Chondrocyte (in vitro differentiated cells): ENCODE results near the gene EXOC1L. TPM values are rescaled to one million over a fixed set of nuclear protein-coding genes. Genes with fewer than 3 reads are reported as not detected.
"Not testable (repeated sequence)": the region's sequence is repeated elsewhere in the genome, so short reads cannot be mapped to it uniquely, and the experiment has no call there.

Experiments used
- DNase-seq: peaks from one replicate; pipeline ENCODE4 v3.0.0; 2021; ENCODE audit warnings: mixed read lengths, low spot score
- H3K27ac Mint-ChIP-seq: one replicate; pipeline ENCODE4 v1.8.0; 2021; ENCODE audit warnings: mild to moderate bottlenecking, moderate library complexity, mixed read lengths; ENCODE audit not compliant: unreplicated experiment
- H3K27me3 Mint-ChIP-seq: 2 replicates; pipeline ENCODE4 v1.8.0; 2021; ENCODE audit warnings: low read depth, mixed read lengths
- H3K36me3 Mint-ChIP-seq: 2 replicates; pipeline ENCODE4 v1.8.0; 2021; ENCODE audit warnings: low read depth, mixed read lengths
- H3K4me1 Mint-ChIP-seq: 2 replicates; pipeline ENCODE4 v1.8.0; 2021; ENCODE audit warnings: low read depth, mild to moderate bottlenecking, mixed read lengths
- H3K4me3 Mint-ChIP-seq: one replicate; pipeline ENCODE4 v1.8.0; 2021; ENCODE audit warnings: mild to moderate bottlenecking, moderate library complexity, mixed read lengths; ENCODE audit not compliant: unreplicated experiment
- H3K9me3 Mint-ChIP-seq: 2 replicates; pipeline ENCODE4 v1.8.0; 2021; ENCODE audit warnings: low read depth, mixed read lengths
- CTCF ChIP-seq: fragments of 200-600 bp; sonication (generic); IDR thresholded peaks from 2 replicates; pipeline ENCODE4 v1.5.0; 2021; ENCODE audit warnings: antibody characterized with exemption, mild to moderate bottlenecking, moderate library complexity
- total RNA-seq: library from RNA; stranded (reverse); gene quantifications from 3 replicates; pipeline ENCODE4 v1.2.1, GENCODE V29; 2021

Gene EXOC1L
- total RNA-seq, 1 donor from 2014 or later, result not detected

GRCh38 chr4:55838952-55839351 is 19.4 kb downstream of the EXOC1L start:
- TF ChIP-seq CTCF, result no peak
- Mint-ChIP-seq H3K9me3 (peaks cover 10% of the 10 kb centered on the region), H3K27ac (no peak overlapping the region)

GRCh38 chr4:55840956-55841355 is 21.4 kb downstream of the EXOC1L start:
- H3K4me1 Mint-ChIP-seq, result peaks cover 11% of the 10 kb centered on the region
- H3K9me3 Mint-ChIP-seq, result peaks cover 15% of the 10 kb centered on the region
- TF ChIP-seq CTCF, result no peak
- H3K27me3 Mint-ChIP-seq, result peaks cover 6% of the 10 kb centered on the region
- no peak overlapping the region for H3K4me3 Mint-ChIP-seq
- DNase-seq, result no peak
- no peak overlapping the region for H3K27ac Mint-ChIP-seq
- peaks cover 3% of the 10 kb centered on the region for H3K36me3 Mint-ChIP-seq

More at GRCh38 chr4:55838952-55839351, 19.4 kb downstream of the EXOC1L start:
- Mint-ChIP-seq H3K4me1 (peaks cover 11% of the 10 kb centered on the region), H3K27me3 (peaks cover 14% of the 10 kb centered on the region), H3K36me3 (peaks cover 1% of the 10 kb centered on the region), H3K4me3 (no peak overlapping the region)
- DNase-seq, result no peak

DNA sequence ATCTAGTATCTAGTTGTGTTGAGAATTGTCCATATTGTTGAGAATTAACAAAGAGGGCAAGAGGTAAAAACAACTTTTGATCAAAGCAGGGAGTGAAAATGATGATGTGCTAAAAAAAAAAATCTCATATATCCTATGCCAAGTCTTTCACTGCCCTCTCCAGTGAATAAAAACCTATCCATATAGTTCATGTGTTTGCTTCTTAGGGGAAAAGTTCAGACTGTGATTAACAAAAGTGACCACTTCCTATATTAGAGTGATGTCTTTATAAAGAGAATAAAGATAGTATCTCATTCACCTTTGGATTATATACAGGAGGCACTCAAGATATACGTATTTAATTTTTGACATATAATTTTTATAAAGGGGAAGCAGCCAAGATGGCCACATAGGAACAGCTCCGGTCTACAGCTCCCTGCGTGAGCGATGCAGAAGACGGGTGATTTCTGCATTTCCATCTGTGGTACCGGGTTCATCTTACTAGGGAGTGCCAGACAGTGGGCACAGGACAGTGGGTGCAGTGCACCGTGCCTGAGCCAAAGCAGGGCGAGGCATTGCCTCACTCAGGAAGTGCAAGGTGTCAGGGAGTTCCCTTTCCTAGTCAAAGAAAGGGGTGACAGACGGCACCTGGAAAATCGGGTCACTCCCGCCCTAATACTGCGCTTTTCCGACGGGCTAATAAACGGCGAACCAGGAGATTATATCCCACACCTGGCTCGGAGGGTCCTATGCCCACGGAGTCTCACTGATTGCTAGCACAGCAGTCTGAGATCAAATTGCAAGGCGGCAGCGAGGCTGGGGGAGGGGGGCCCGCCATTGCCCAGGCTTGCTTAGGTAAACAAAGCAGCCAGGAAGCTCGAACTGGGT is 22.0 kb downstream of the EXOC1L start:
- H3K27me3 Mint-ChIP-seq, DNase-seq, H3K27ac Mint-ChIP-seq, H3K36me3 Mint-ChIP-seq: not testable (repeated sequence)
- Mint-ChIP-seq H3K4me3 (peak overlapping the region; percentile 41), H3K9me3 (peaks cover 13% of the 10 kb centered on the region), H3K4me1 (peaks cover 11% of the 10 kb centered on the region)

- H3K9me3 Mint-ChIP-seq, result peaks cover 11% of the 10 kb centered on the region
- H3K4me3 Mint-ChIP-seq, result peak overlapping the region; percentile 41
- peaks cover 11% of the 10 kb centered on the region for H3K4me1 Mint-ChIP-seq
- H3K27ac Mint-ChIP-seq, H3K36me3 Mint-ChIP-seq, DNase-seq, H3K27me3 Mint-ChIP-seq: not testable (repeated sequence)
Measured at GRCh38 chr4:55842312-55842711, 22.7 kb downstream of the EXOC1L start.

DNA sequence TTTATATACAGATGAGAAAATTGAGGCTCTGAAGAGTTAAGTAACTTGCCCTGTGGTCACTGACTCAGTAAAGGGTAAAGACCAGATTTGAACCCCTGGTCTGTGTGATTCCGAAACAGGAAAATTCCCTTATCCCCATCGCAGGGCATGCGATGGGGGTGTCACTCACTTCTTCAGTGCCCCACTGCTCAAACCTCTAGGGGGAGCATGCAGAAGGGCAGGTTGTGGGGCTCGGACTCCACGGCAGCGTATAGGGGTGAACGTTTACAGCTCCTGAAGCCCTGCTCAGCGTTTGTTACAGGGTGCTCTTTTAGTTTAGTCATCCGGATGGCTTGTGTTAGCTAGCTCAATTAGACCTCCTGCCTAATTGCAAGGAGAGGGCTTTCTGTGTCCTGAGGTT is 30.1 kb downstream of the EXOC1L start:
- Mint-ChIP-seq H3K4me3 (no peak overlapping the region), H3K9me3 (no peaks in the 10 kb centered on the region), H3K36me3 (no peaks in the 10 kb centered on the region), H3K27me3 (no peaks in the 10 kb centered on the region), H3K27ac (no peak overlapping the region), H3K4me1 (peaks cover 8% of the 10 kb centered on the region)
- no peak for DNase-seq
- TF ChIP-seq CTCF, result no peak

DNA sequence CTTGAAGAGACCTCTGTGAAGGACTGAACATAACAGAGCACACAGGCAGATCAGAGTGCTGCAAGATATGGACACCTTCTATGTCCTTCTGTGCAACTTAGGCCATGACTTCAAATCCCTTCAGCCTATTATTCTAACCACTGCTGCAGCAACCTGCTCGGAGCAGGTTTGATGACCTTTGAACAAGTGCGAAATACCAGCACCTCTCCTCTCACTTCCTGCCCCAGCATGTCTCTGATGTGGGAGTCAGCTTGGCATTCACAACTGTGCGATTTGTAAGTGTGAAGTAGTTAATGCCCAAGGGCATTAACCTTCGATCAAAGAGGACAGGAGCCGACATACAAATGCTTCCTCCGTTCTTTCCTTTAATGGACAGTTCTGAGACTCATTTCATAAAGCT is 32.3 kb downstream of the EXOC1L start:
- Mint-ChIP-seq H3K4me3 (no peak overlapping the region), H3K27me3 (no peaks in the 10 kb centered on the region), H3K36me3 (no peaks in the 10 kb centered on the region), H3K27ac (no peak overlapping the region), H3K9me3 (no peaks in the 10 kb centered on the region), H3K4me1 (peaks cover 8% of the 10 kb centered on the region)
- no peak for DNase-seq
- TF ChIP-seq CTCF, result no peak
